Endothelial cell of umbilical vein (primary cell): Measurements from ENCODE around the gene KDR. TPM values are rescaled to one million over a fixed set of nuclear protein-coding genes. Genes with fewer than 3 reads are reported as not detected.

ENCODE experiments used
- BruUV-seq: library from RNA; stranded (reverse); fragments of 400-500 nt; replicated peaks from 2 replicates; lab custom pipeline; 2021; lab: Mats Ljungman, UMichigan
- CTCF ChIA-PET: fragments of 300-600, 350-600 bp; sonication (Branson Sonifier 250); formaldehyde crosslinking; loops from one replicate; lab custom pipeline; 2021; ENCODE audit warnings: antibody characterized with exemption, inconsistent platforms; lab: Charles Lee
- POLR2A ChIA-PET: fragments of 300-600, 350-600 bp; sonication (Branson Sonifier 250); formaldehyde crosslinking; loops from one replicate; lab custom pipeline; 2021; ENCODE audit warnings: antibody characterized with exemption, inconsistent platforms; lab: Charles Lee
- DNase-seq: peaks from one replicate; pipeline ENCODE4 v3.0.0-alpha.2; 2011; ENCODE audit warnings: low read depth, low spot score
- FAIRE-seq: peaks from 2 replicates; lab custom pipeline; 2011; peaks lifted over from hg19 to GRCh38; lab: Jason Lieb, UNC
- H2AFZ ChIP-seq: 2 replicates; pipeline ENCODE4 v1.6.0; 2012; ENCODE audit warnings: low read depth, low read length, control low read depth, inconsistent platforms
- H3K27ac ChIP-seq: 2 replicates; pipeline ENCODE4 v1.5.1; 2011; ENCODE audit warnings: low read depth, mild to moderate bottlenecking, control low read depth, low read length, moderate library complexity; ENCODE audit not compliant: insufficient read depth
- H3K27me3 ChIP-seq, 2 experiments: 2 replicates each; pipeline versions ENCODE4 v1.6.0 to v1.6.1; 2011; ENCODE audit warnings: low read length in 2 of 2, mixed read lengths in 1 of 2; ENCODE audit not compliant: control insufficient read depth in 2 of 2, insufficient read depth in 2 of 2
- H3K36me3 ChIP-seq, 2 experiments: 2 replicates in 1 of 2; 3 replicates in 1 of 2; pipeline ENCODE4 v1.5.1; 2011; ENCODE audit warnings: low read length in 2 of 2, mild to moderate bottlenecking in 1 of 2, moderate library complexity in 1 of 2; ENCODE audit not compliant: control insufficient read depth in 2 of 2, insufficient read depth in 2 of 2; ENCODE audit errors: extremely low read depth in 1 of 2
- H3K4me1 ChIP-seq: 3 replicates; pipeline ENCODE4 v1.5.1; 2011; ENCODE audit warnings: mild to moderate bottlenecking, low read length; ENCODE audit not compliant: control insufficient read depth, insufficient read depth; ENCODE audit errors: extremely low read depth
- H3K4me2 ChIP-seq: 2 replicates; pipeline ENCODE4 v1.6.1; 2011; ENCODE audit warnings: low read length, control low read depth, mixed read lengths; ENCODE audit not compliant: insufficient read depth
- H3K4me3 ChIP-seq, 3 experiments: fragments of 200-600 bp in 1 of 3; sonication (generic), shearing (Covaris generic) in 1 of 3; replicated peaks in 1 of 3; 2 replicates each; pipeline ENCODE4 v1.5.1; 2011 to 2016; ENCODE audit warnings: control low read depth in 3 of 3, low read length in 3 of 3, mild to moderate bottlenecking in 2 of 3, inconsistent platforms in 1 of 3, low read depth in 1 of 3, moderate library complexity in 1 of 3; ENCODE audit not compliant: insufficient read depth in 1 of 3
- H3K79me2 ChIP-seq: 2 replicates; pipeline ENCODE4 v1.6.0; 2012; ENCODE audit warnings: low read length, inconsistent platforms; ENCODE audit not compliant: control insufficient read depth, insufficient read depth
- H3K9ac ChIP-seq: replicated peaks from 2 replicates; pipeline ENCODE3; 2011; ENCODE audit warnings: low read length, control low read depth; ENCODE audit not compliant: insufficient read depth; ENCODE audit errors: extremely low read depth
- H3K9me1 ChIP-seq: replicated peaks from 3 replicates; pipeline ENCODE4 v1.6.0; 2011; ENCODE audit warnings: mild to moderate bottlenecking, low read length; ENCODE audit not compliant: control insufficient read depth, insufficient read depth; ENCODE audit errors: extremely low read depth
- H3K9me3 ChIP-seq: replicated peaks from 2 replicates; pipeline ENCODE4 v1.5.1; 2012; ENCODE audit warnings: low read length, inconsistent platforms; ENCODE audit not compliant: control insufficient read depth, insufficient read depth
- H4K20me1 ChIP-seq: replicated peaks from 2 replicates; pipeline ENCODE3; 2011; ENCODE audit warnings: mild to moderate bottlenecking, low read length; ENCODE audit not compliant: control insufficient read depth, insufficient read depth; ENCODE audit errors: extremely low read depth
- CTCF ChIP-seq, 2 donors: IDR thresholded peaks; 1 replicate in 1 of 2; 2 replicates in 1 of 2; pipeline ENCODE4 v1.5.1; 2011; ENCODE audit warnings: low read length in 2 of 2, mild to moderate bottlenecking in 2 of 2, moderate library complexity in 2 of 2, control low read depth in 1 of 2, inconsistent platforms in 1 of 2, low read depth in 1 of 2; ENCODE audit not compliant: insufficient read depth in 1 of 2; ENCODE audit errors: extremely low read depth in 1 of 2
- EZH2 ChIP-seq: IDR thresholded peaks from 2 replicates; pipeline ENCODE4 v1.6.1; 2012; ENCODE audit warnings: borderline replicate concordance, low read depth, mild to moderate bottlenecking, moderate library complexity, low read length, inconsistent platforms; ENCODE audit not compliant: severe bottlenecking
- FOS ChIP-seq: IDR thresholded peaks from 2 replicates; pipeline ENCODE4 v1.6.1; 2011; ENCODE audit warnings: mild to moderate bottlenecking, low read length, moderate library complexity, borderline replicate concordance; ENCODE audit not compliant: insufficient read depth
- GATA2 ChIP-seq: IDR thresholded peaks from 2 replicates; pipeline ENCODE4 v1.7.0; 2011; ENCODE audit warnings: low read depth, mild to moderate bottlenecking, moderate library complexity, mixed read lengths, low read length; ENCODE audit not compliant: insufficient read length, insufficient read depth
- JUN ChIP-seq: IDR thresholded peaks from 2 replicates; pipeline ENCODE4 v1.6.1; 2011; ENCODE audit warnings: borderline replicate concordance, low read depth; ENCODE audit not compliant: insufficient read length, insufficient read depth
- MAX ChIP-seq: IDR thresholded peaks from 2 replicates; pipeline ENCODE4 v1.6.1; 2011; ENCODE audit not compliant: insufficient read depth, insufficient read length
- MYC ChIP-seq: IDR thresholded peaks from one replicate; pipeline ENCODE4 v1.6.1; 2011; ENCODE audit warnings: mild to moderate bottlenecking, low read depth, low read length
- POLR2A ChIP-seq: IDR thresholded peaks from 2 replicates; pipeline ENCODE4 v1.6.1; 2012; ENCODE audit warnings: low read depth, mild to moderate bottlenecking, control low read depth, low read length
- POLR2AphosphoS5 ChIP-seq: IDR thresholded peaks from 2 replicates; pipeline ENCODE4 v1.6.1; 2012; ENCODE audit warnings: low read depth, mild to moderate bottlenecking, control low read depth, low read length, moderate library complexity; ENCODE audit not compliant: insufficient read depth
- dilution Hi-C: fragments of 300-500 bp; cut with MboI; formaldehyde crosslinking; loops from one replicate; pipeline ENCODE4 v1.15.0; 2019; ENCODE audit warnings: low sequenced_read_pairs; ENCODE audit not compliant: extremely low pct_ligation_motif_present
- intact Hi-C: fragments of 100-400 bp; cut with micrococcal nuclease; formaldehyde crosslinking; loops from one replicate; pipeline ENCODE4 v1.10.0; 2022
- polyA plus RNA-seq, 4 experiments: library from polyadenylated mRNA; depleted of rRNA in 3 of 4; stranded (reverse) in 3 of 4; unstranded in 1 of 4; fragments of >200 nt; gene quantifications; 2 replicates each; pipeline versions ENCODE4 v1.2.1 to v1.2.3, GENCODE V29; 2011 to 2012; ENCODE audit warnings: missing spikeins in 1 of 4
- total RNA-seq: library from RNA; stranded (reverse); gene quantifications from 2 replicates; pipeline ENCODE4 v1.2.3, GENCODE V29; 2021

Gene KDR
- total and polyA plus RNA-seq, 2 donors (not counting 3 experiments of a cell fraction or from before 2014, with no cell fraction given), result 80.5 to 145 TPM

DNA sequence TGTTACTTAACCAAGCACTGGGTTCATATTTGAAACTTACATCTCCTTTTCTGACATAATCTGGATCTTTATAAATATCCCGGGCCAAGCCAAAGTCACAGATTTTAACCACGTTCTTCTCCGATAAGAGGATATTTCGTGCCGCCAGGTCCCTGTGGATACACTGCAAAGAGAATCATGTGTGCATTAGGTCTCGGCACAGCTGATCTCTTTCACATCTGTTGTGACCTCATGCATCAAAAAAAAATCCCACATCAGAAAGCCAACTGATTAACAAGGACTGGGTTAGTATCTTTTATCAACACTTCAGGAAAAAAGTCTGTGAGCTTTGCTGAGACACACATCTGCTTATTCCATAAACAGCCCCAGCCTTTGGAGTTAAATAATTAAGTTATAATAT is 35.5 kb downstream of the KDR start:
- Histone ChIP-seq H3K27ac (no peak overlapping the region), H4K20me1 (no peaks in the 10 kb centered on the region), H3K9me3 (no peaks in the 10 kb centered on the region), H3K9me1 (no peaks in the 10 kb centered on the region), H3K9ac (no peak overlapping the region), H3K27me3 (no peaks in the 10 kb centered on the region), H2AFZ (no peak overlapping the region), H3K4me2 (no peak overlapping the region), H3K4me1 (peaks cover 20% of the 10 kb centered on the region), H3K4me3 (no peak overlapping the region), H3K36me3 (peaks cover 58 to 67% of the 10 kb centered on the region in 2 experiments), H3K79me2 (no peaks in the 10 kb centered on the region)
- BruUV-seq, result no TSS peak
- DNase-seq, result no peak
- intact Hi-C loops (no loop called here), dilution Hi-C loops (no loop called here)
- no peak for FAIRE-seq
- ChIA-PET POLR2A (no interaction called here), CTCF (interaction anchor here (0.7 to 1.0 kb wide), 4 partner anchors 16 to 231 kb away, joined by 3 to 4 read pairs (median 4); no protein-coding TSS in a partner anchor)
- TF ChIP-seq GATA2 (no peak), MYC (no peak), POLR2AphosphoS5 (no peak), CTCF (IDR thresholded peaks at IDR 0.05; ENCODE audit: extremely low read depth in 1 of 2, insufficient read depth in 1 of 2, low read depth in 1 of 2, low read length in 2 of 2) (no peak), FOS (no peak), MAX (no peak), EZH2 (no peak), POLR2A (no peak), JUN (no peak)
